HK-2 (cell line): Measurements from ENCODE around the gene ARL11.
"Not testable (repeated sequence)": the region's sequence is repeated elsewhere in the genome, so short reads cannot be mapped to it uniquely, and the experiment has no call there.

Experiments used
- DNase-seq: peaks from one replicate; pipeline ENCODE4 v3.0.0-alpha.2; 2018; ENCODE audit not compliant: unreplicated experiment

The ARL11 gene

GRCh38 chr13:49627831-49628652 is at the start of gene ARL11:
Gene ARL11, plus strand, starts transcription at chr13:49628507. Its CDS starts 1,941 bp downstream, at chr13:49630448.
- no peak for DNase-seq

- no peak for DNase-seq
Measured at GRCh38 chr13:49579501-49579900, 48.8 kb upstream of the ARL11 start.

GRCh38 chr13:49580980-49581680 is 47.2 kb upstream of the ARL11 start:
- DNase-seq: no peak

GRCh38 chr13:49584771-49585182 is 43.5 kb upstream of the ARL11 start:
- DNase-seq: no peak

- DNase-seq: peak; percentile 59
Measured at GRCh38 chr13:49585220-49586157, 42.8 kb upstream of the ARL11 start, which contains the start of gene RCBTB1. Gene RCBTB1, minus strand, starts transcription at chr13:49585558. Its CDS starts 18,279 bp downstream, at chr13:49567279.

- no peak for DNase-seq
Measured at GRCh38 chr13:49586717-49587116, 41.6 kb upstream of the ARL11 start.

- DNase-seq: no peak
Measured at GRCh38 chr13:49587311-49587847, 40.9 kb upstream of the ARL11 start.

GRCh38 chr13:49590714-49591113 is 37.6 kb upstream of the ARL11 start:
- not testable (repeated sequence) for DNase-seq

GRCh38 chr13:49593876-49594275 is 34.4 kb upstream of the ARL11 start:
- DNase-seq: not testable (repeated sequence)

GRCh38 chr13:49594576-49594975 is 33.7 kb upstream of the ARL11 start:
- DNase-seq: no peak

- no peak for DNase-seq
Measured at GRCh38 chr13:49596221-49596620, 32.1 kb upstream of the ARL11 start.

GRCh38 chr13:49597043-49597641 is 31.2 kb upstream of the ARL11 start:
- DNase-seq: no peak

GRCh38 chr13:49602005-49602404 is 26.3 kb upstream of the ARL11 start:
- no peak for DNase-seq

- DNase-seq: not testable (repeated sequence)
Measured at GRCh38 chr13:49602615-49603014, 25.7 kb upstream of the ARL11 start.

GRCh38 chr13:49604570-49604969 is 23.7 kb upstream of the ARL11 start:
- DNase-seq: no peak

GRCh38 chr13:49606747-49607648 is 21.3 kb upstream of the ARL11 start:
- DNase-seq: peak; percentile 60

GRCh38 chr13:49607761-49608160 is 20.5 kb upstream of the ARL11 start:
- DNase-seq: no peak

GRCh38 chr13:49608651-49609331 is 19.5 kb upstream of the ARL11 start:
- no peak for DNase-seq

GRCh38 chr13:49610176-49610575 is 18.1 kb upstream of the ARL11 start:
- no peak for DNase-seq
